DOHH2 (cell line): ENCODE measurements around the gene CDC40.

ENCODE experiments used
- H3F3A ChIP-seq: fragments of 200-600 bp; sonication (generic), shearing (Covaris generic); 2 replicates; pipeline ENCODE4 v1.6.0; 2016; ENCODE audit warnings: antibody characterized with exemption, mild to moderate bottlenecking; ENCODE audit not compliant: control insufficient read depth, insufficient read depth
- H3K27ac ChIP-seq: fragments of 200-600 bp; sonication (generic); 2 replicates; pipeline ENCODE4 v1.5.1; 2014; ENCODE audit warnings: low read depth, mild to moderate bottlenecking, low read length, moderate library complexity
- H3K27me3 ChIP-seq: fragments of 200-600 bp; sonication (generic); 2 replicates; pipeline ENCODE4 v1.6.1; 2014; ENCODE audit warnings: mild to moderate bottlenecking, low read length, mixed read lengths; ENCODE audit not compliant: control insufficient read depth
- H3K36me3 ChIP-seq: fragments of 200-600 bp; sonication (generic); 2 replicates; pipeline ENCODE4 v1.6.1; 2014; ENCODE audit warnings: mild to moderate bottlenecking, low read length, moderate library complexity, mixed read lengths; ENCODE audit not compliant: control insufficient read depth
- H3K4me1 ChIP-seq: fragments of 200-600 bp; sonication (generic); 2 replicates; pipeline ENCODE4 v1.6.1; 2014; ENCODE audit warnings: mild to moderate bottlenecking, low read length, mixed read lengths; ENCODE audit not compliant: control insufficient read depth
- H3K4me2 ChIP-seq: fragments of 200-600 bp; sonication (generic); 2 replicates; pipeline ENCODE4 v1.6.0; 2014; ENCODE audit warnings: mild to moderate bottlenecking, low read length, moderate library complexity
- H3K4me3 ChIP-seq: fragments of 200-600 bp; sonication (generic); 2 replicates; pipeline ENCODE4 v1.5.1; 2014; ENCODE audit warnings: mild to moderate bottlenecking, low read length, mixed read lengths
- H3K79me2 ChIP-seq: fragments of 200-600 bp; sonication (generic); 2 replicates; pipeline ENCODE4 v1.6.1; 2014; ENCODE audit warnings: mild to moderate bottlenecking, low read length, mixed read lengths; ENCODE audit not compliant: control insufficient read depth
- H3K9me2 ChIP-seq: fragments of 200-600 bp; sonication (generic); replicated peaks from 2 replicates; pipeline ENCODE4 v1.6.1; 2014; ENCODE audit warnings: mild to moderate bottlenecking, low read length, mixed read lengths; ENCODE audit not compliant: control insufficient read depth
- H3K9me3 ChIP-seq: fragments of 200-600 bp; sonication (generic); 2 replicates; pipeline ENCODE4 v1.6.1; 2014; ENCODE audit warnings: antibody characterized with exemption, low read length, mixed read lengths; ENCODE audit not compliant: control insufficient read depth, insufficient read depth
- H4K20me1 ChIP-seq: fragments of 200-600 bp; sonication (generic); 2 replicates; pipeline ENCODE4 v1.6.0; 2014; ENCODE audit warnings: low read depth, mild to moderate bottlenecking, antibody characterized with exemption, low read length, moderate library complexity; ENCODE audit not compliant: control insufficient read depth, insufficient read depth
- CTCF ChIP-seq: fragments of 200-600 bp; sonication (generic); IDR thresholded peaks from one replicate; pipeline ENCODE4 v1.5.1; 2014; ENCODE audit warnings: antibody characterized with exemption, mild to moderate bottlenecking, low read depth, low read length; ENCODE audit not compliant: poor library complexity, severe bottlenecking
- EZH2phosphoT487 ChIP-seq: fragments of 200-600 bp; sonication (generic); IDR thresholded peaks from 2 replicates; pipeline ENCODE4 v1.6.1; 2017; ENCODE audit warnings: borderline replicate concordance, mild to moderate bottlenecking, antibody characterized with exemption, low read length, moderate library complexity, mixed read lengths

Gene CDC40

GRCh38 chr6:110185879-110186278 lies 5.7 kb downstream of the CDC40 start:
- Histone ChIP-seq H3K4me3 (no peak overlapping the region), H4K20me1 (peaks cover 35% of the 10 kb centered on the region; the same call in 1 of the 2 replicates), H3F3A (no peaks in the 10 kb centered on the region), H3K4me1 (peaks cover 53% of the 10 kb centered on the region), H3K79me2 (peaks cover 100% of the 10 kb centered on the region), H3K27me3 (no peaks in the 10 kb centered on the region), H3K27ac (no peak overlapping the region), H3K9me2 (no peaks in the 10 kb centered on the region), H3K9me3 (no peaks in the 10 kb centered on the region), H3K4me2 (no peak overlapping the region), H3K36me3 (peaks cover 49% of the 10 kb centered on the region)
- TF ChIP-seq CTCF (no peak), EZH2phosphoT487 (no peak)

GRCh38 chr6:110188791-110189190 lies 8.6 kb downstream of the CDC40 start:
- H3K4me1 ChIP-seq, result peaks cover 34% of the 10 kb centered on the region
- H3K9me2 ChIP-seq, result no peaks in the 10 kb centered on the region
- H3K27me3 ChIP-seq, result no peaks in the 10 kb centered on the region
- no peaks in the 10 kb centered on the region for H3F3A ChIP-seq
- peaks cover 34% of the 10 kb centered on the region for H3K36me3 ChIP-seq
- TF ChIP-seq CTCF, result no peak
- no peak for TF ChIP-seq EZH2phosphoT487
- H3K27ac ChIP-seq, result no peak overlapping the region
- H3K79me2 ChIP-seq, result peaks cover 91% of the 10 kb centered on the region
- no peaks in the 10 kb centered on the region for H3K9me3 ChIP-seq
- no peak overlapping the region for H3K4me3 ChIP-seq
- H3K4me2 ChIP-seq, result 0 out of 2 replicates have a peak overlapping the region, but pooled peaks have one; percentile 3
- H4K20me1 ChIP-seq, result peaks cover 14% of the 10 kb centered on the region; the same call in 1 of the 2 replicates

- TF ChIP-seq EZH2phosphoT487 (no peak), CTCF (no peak)
- Histone ChIP-seq H3K4me2 (no peak overlapping the region), H3K79me2 (peaks cover 89% of the 10 kb centered on the region), H3K9me2 (no peaks in the 10 kb centered on the region), H3K27me3 (no peaks in the 10 kb centered on the region), H3K4me1 (peaks cover 26% of the 10 kb centered on the region), H3F3A (no peaks in the 10 kb centered on the region), H3K4me3 (no peak overlapping the region), H3K9me3 (no peaks in the 10 kb centered on the region), H4K20me1 (0 out of 2 replicates have a peak, but pooled peaks cover 9% of the 10 kb centered on the region), H3K27ac (no peak overlapping the region), H3K36me3 (peaks cover 33% of the 10 kb centered on the region)
Measured at GRCh38 chr6:110190726-110191125, 10.5 kb downstream of the CDC40 start.

GRCh38 chr6:110191477-110191876 lies 11.2 kb downstream of the CDC40 start:
- 0 out of 2 replicates have a peak, but pooled peaks cover 5% of the 10 kb centered on the region for H4K20me1 ChIP-seq

More at GRCh38 chr6:110191477-110191876, 11.2 kb downstream of the CDC40 start:
- Histone ChIP-seq H3K79me2 (peaks cover 89% of the 10 kb centered on the region), H3K27me3 (no peaks in the 10 kb centered on the region), H3K9me2 (no peaks in the 10 kb centered on the region), H3K36me3 (peaks cover 29% of the 10 kb centered on the region), H3K27ac (no peak overlapping the region), H3K9me3 (no peaks in the 10 kb centered on the region), H3K4me1 (peaks cover 22% of the 10 kb centered on the region), H3K4me2 (no peak overlapping the region), H3K4me3 (no peak overlapping the region), H3F3A (no peaks in the 10 kb centered on the region)
- TF ChIP-seq CTCF, result no peak
- no peak for TF ChIP-seq EZH2phosphoT487
